NT2/D1 (cell line): Measurements from ENCODE around the gene SHQ1.

Experiments used
- DNase-seq: peaks from one replicate; pipeline ENCODE4 v3.0.0-alpha.2; 2011; ENCODE audit warnings: low read depth, low spot score
- H3K27me3 ChIP-seq: 2 replicates; pipeline ENCODE4 v1.6.0; 2011; ENCODE audit warnings: mild to moderate bottlenecking; ENCODE audit not compliant: insufficient read length, insufficient read depth
- H3K36me3 ChIP-seq: 2 replicates; pipeline ENCODE4 v1.6.1; 2011; ENCODE audit warnings: mild to moderate bottlenecking, low read length, mixed read lengths; ENCODE audit not compliant: insufficient read depth, insufficient read length
- H3K4me1 ChIP-seq: 2 replicates; pipeline ENCODE4 v1.5.1; 2011; ENCODE audit not compliant: insufficient read depth, insufficient read length
- H3K4me3 ChIP-seq: 2 replicates; pipeline ENCODE4 v1.5.1; 2011; ENCODE audit warnings: low read depth; ENCODE audit not compliant: insufficient read length
- H3K9ac ChIP-seq: 2 replicates; pipeline ENCODE4 v1.6.0; 2011; ENCODE audit warnings: low read depth; ENCODE audit not compliant: insufficient read length
- H3K9me3 ChIP-seq: 2 replicates; pipeline ENCODE4 v1.5.1; 2011; ENCODE audit warnings: mild to moderate bottlenecking, low read length; ENCODE audit not compliant: insufficient read depth
- SUZ12 ChIP-seq: IDR thresholded peaks from 2 replicates; pipeline ENCODE4 v1.6.1; 2011; ENCODE audit not compliant: insufficient read length, insufficient read depth; ENCODE audit errors: extremely low read depth
- YY1 ChIP-seq: IDR thresholded peaks from 2 replicates; pipeline ENCODE4 v1.6.1; 2011; ENCODE audit not compliant: insufficient read length, insufficient read depth
- ZNF274 ChIP-seq: IDR thresholded peaks from 2 replicates; pipeline ENCODE4 v1.6.1; 2011; ENCODE audit warnings: mild to moderate bottlenecking, low read depth, low read length

The SHQ1 gene

GRCh38 chr3:72821161-72821781 lies 27.0 kb downstream of the SHQ1 start:
- no peaks in the 10 kb centered on the region for H3K9me3 ChIP-seq
- H3K36me3 ChIP-seq = peaks cover 42% of the 10 kb centered on the region
- H3K4me1 ChIP-seq = peaks cover 2% of the 10 kb centered on the region
- H3K4me3 ChIP-seq = no peak overlapping the region
- no peaks in the 10 kb centered on the region for H3K27me3 ChIP-seq
- no peak overlapping the region for H3K9ac ChIP-seq
- DNase-seq = no peak
- no peak for TF ChIP-seq SUZ12
- TF ChIP-seq ZNF274 = no peak
- TF ChIP-seq YY1 = no peak

- no peak for DNase-seq
Measured at GRCh38 chr3:72820415-72820814, 27.8 kb downstream of the SHQ1 start.

GRCh38 chr3:72818905-72819304 lies 29.3 kb downstream of the SHQ1 start:
- no peaks in the 10 kb centered on the region for H3K9me3 ChIP-seq
- no peaks in the 10 kb centered on the region for H3K27me3 ChIP-seq
- H3K4me1 ChIP-seq = peaks cover 2% of the 10 kb centered on the region
- DNase-seq = no peak
- TF ChIP-seq ZNF274 = no peak
- TF ChIP-seq YY1 = no peak
- TF ChIP-seq SUZ12 = no peak
- H3K9ac ChIP-seq = no peak overlapping the region
- H3K4me3 ChIP-seq = no peak overlapping the region
- peaks cover 33% of the 10 kb centered on the region for H3K36me3 ChIP-seq

More at GRCh38 chr3:72820415-72820814, 27.8 kb downstream of the SHQ1 start:
- Histone ChIP-seq H3K36me3 (peaks cover 42% of the 10 kb centered on the region), H3K4me3 (no peak overlapping the region), H3K9me3 (no peaks in the 10 kb centered on the region), H3K27me3 (no peaks in the 10 kb centered on the region), H3K4me1 (peaks cover 2% of the 10 kb centered on the region), H3K9ac (no peak overlapping the region)
- TF ChIP-seq YY1 (no peak), ZNF274 (no peak), SUZ12 (no peak)

DNA sequence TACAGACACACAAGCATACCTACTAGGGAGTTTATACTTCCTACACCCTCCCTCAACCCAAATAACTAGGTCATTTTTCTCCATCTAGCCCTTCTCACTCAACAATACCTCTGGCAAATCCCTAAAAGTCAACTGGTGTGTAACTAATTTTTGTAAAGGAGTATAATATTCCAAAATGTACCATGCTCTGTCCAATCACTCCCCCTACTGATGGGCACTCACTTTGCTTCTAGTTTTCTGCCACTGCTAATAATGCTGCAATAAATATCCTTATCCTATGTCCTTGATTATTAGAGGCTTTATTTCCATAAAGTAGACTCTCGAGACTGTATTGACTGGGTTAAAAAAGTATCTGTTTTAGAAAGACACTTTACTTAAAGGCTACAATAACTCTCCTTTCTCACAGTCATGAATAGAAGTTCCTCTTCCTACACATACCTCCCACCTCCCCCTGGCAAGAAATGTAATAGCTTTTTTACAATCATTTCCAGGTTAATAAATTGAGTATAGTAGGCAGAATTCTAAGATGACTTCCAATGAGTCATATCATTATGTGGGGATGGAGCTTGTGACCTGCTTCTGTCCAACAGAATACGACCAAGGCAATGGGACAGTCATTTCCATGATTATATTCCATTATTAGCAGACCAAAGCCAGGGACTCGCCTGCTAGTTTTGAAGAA lies 30.0 kb downstream of the SHQ1 start:
- DNase-seq = no peak
- Histone ChIP-seq H3K9ac (no peak overlapping the region), H3K9me3 (no peaks in the 10 kb centered on the region), H3K4me3 (no peak overlapping the region), H3K4me1 (peaks cover 2% of the 10 kb centered on the region), H3K27me3 (no peaks in the 10 kb centered on the region), H3K36me3 (peaks cover 27% of the 10 kb centered on the region)
- TF ChIP-seq SUZ12 = no peak
- TF ChIP-seq YY1 = no peak
- TF ChIP-seq ZNF274 = no peak

DNA sequence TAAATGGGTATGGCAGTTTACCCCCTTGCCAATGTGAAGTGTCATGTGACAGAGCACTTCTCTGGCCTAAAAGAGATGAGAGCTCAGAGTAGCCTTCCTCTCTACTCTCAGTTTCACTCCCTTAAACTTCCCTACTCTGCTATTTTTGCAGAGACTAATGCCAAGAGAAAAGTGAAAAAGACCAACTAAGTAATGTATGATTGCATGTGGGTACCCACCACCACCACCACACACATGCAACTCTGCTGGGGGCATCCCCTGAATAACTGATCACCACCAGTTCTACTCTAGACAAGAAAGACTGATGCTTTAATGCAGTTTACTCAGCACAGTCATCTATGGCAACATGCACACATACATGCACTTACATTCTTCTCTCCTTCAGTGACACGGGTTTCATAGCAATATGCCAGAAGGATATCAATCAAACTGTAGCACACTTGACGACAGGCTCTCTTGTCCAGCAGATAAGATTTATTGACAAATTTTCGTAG lies 31.3 kb downstream of the SHQ1 start:
- TF ChIP-seq ZNF274 = no peak
- TF ChIP-seq SUZ12 = no peak
- no peak for TF ChIP-seq YY1
- Histone ChIP-seq H3K4me3 (no peak overlapping the region), H3K36me3 (peaks cover 20% of the 10 kb centered on the region), H3K4me1 (no peaks in the 10 kb centered on the region), H3K9me3 (no peaks in the 10 kb centered on the region), H3K27me3 (no peaks in the 10 kb centered on the region), H3K9ac (no peak overlapping the region)
- no peak for DNase-seq

DNA sequence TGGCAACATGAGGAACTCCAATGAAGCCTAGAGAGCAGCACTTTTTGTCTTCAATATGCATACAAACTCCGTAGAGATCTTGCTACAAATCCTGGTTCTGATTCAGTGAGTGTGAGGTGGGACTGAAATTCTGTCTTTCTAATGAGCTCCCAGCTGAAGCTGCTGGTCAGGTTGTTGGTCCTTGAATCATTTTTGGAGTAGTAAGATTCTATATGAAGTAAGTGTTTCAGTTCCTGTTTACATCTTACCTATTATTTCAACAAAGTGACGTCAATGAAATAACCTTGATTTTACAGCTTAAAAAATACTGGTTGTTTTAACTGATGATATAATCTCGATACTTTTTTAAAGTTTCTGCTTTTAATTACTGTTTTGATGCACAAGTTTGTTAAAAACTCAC lies 33.9 kb downstream of the SHQ1 start:
- Histone ChIP-seq H3K4me3 (no peak overlapping the region), H3K9me3 (no peaks in the 10 kb centered on the region), H3K4me1 (peaks cover 6% of the 10 kb centered on the region), H3K9ac (no peak overlapping the region), H3K36me3 (peaks cover 11% of the 10 kb centered on the region), H3K27me3 (no peaks in the 10 kb centered on the region)
- DNase-seq = no peak
- no peak for TF ChIP-seq ZNF274

- peaks cover 11% of the 10 kb centered on the region for H3K4me1 ChIP-seq
- no peak overlapping the region for H3K4me3 ChIP-seq
- H3K9me3 ChIP-seq = no peaks in the 10 kb centered on the region
- H3K27me3 ChIP-seq = no peaks in the 10 kb centered on the region
- no peak for TF ChIP-seq ZNF274
- no peak for TF ChIP-seq YY1
- no peak for TF ChIP-seq SUZ12
- H3K9ac ChIP-seq = no peak overlapping the region
- peaks cover 12% of the 10 kb centered on the region for H3K36me3 ChIP-seq
- DNase-seq = no peak
Measured at GRCh38 chr3:72812201-72812600, 36.0 kb downstream of the SHQ1 start.

DNA sequence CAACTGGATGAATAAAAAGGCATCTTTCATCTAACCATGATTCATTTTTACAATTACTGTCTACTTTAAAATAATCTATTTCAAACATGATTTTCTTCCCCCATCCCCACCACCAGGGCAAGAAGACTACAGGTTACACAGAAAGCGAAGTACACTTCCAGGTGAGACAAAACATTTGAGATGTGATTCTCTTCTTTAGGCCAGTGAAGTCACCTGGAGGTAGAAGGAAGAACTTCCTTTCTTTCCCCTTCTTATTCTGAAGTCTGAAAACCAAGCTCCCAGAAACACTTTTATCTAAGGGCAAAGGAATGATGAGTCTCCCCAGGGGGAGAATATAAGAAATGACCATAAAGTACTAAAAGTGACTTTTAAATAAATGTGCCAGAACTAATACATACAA lies 36.7 kb downstream of the SHQ1 start:
- DNase-seq = peak; percentile 22
- Histone ChIP-seq H3K4me1 (peaks cover 11% of the 10 kb centered on the region), H3K9me3 (no peaks in the 10 kb centered on the region), H3K4me3 (no peak overlapping the region), H3K9ac (no peak overlapping the region), H3K36me3 (peaks cover 6% of the 10 kb centered on the region), H3K27me3 (no peaks in the 10 kb centered on the region)
- no peak for TF ChIP-seq ZNF274
- TF ChIP-seq YY1 = no peak
- no peak for TF ChIP-seq SUZ12
